GM13976 (cell line): ENCODE measurements around the gene UBE2K.

Experiments used
- DNase-seq: peaks from one replicate; pipeline ENCODE4 v3.0.0; 2012; ENCODE audit warnings: low spot score
- in situ Hi-C: fragments of 300-500 bp; cut with MboI; formaldehyde crosslinking; loops from one replicate; pipeline ENCODE4 v1.12.0; 2022; ENCODE audit warnings: low sequenced_read_pairs, mixed read lengths, inconsistent platforms; ENCODE audit not compliant: unreplicated experiment
- TF ChIP-seq, protein P1 (sequence below): IDR thresholded peaks from 2 replicates; pipeline ENCODE4 v1.5.1; 2012; ENCODE audit warnings: borderline replicate concordance, mild to moderate bottlenecking; ENCODE audit not compliant: insufficient read depth; ENCODE audit errors: extremely low read depth, missing control alignments, control extremely low read depth

UBE2K gene

GRCh38 chr4:39823191-39823590, 125.3 kb downstream of the UBE2K start:
- no peak for DNase-seq
- TF ChIP-seq, protein P1, sequence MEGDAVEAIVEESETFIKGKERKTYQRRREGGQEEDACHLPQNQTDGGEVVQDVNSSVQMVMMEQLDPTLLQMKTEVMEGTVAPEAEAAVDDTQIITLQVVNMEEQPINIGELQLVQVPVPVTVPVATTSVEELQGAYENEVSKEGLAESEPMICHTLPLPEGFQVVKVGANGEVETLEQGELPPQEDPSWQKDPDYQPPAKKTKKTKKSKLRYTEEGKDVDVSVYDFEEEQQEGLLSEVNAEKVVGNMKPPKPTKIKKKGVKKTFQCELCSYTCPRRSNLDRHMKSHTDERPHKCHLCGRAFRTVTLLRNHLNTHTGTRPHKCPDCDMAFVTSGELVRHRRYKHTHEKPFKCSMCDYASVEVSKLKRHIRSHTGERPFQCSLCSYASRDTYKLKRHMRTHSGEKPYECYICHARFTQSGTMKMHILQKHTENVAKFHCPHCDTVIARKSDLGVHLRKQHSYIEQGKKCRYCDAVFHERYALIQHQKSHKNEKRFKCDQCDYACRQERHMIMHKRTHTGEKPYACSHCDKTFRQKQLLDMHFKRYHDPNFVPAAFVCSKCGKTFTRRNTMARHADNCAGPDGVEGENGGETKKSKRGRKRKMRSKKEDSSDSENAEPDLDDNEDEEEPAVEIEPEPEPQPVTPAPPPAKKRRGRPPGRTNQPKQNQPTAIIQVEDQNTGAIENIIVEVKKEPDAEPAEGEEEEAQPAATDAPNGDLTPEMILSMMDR, result no peak
- in situ Hi-C loops, result no loop called here

- DNase-seq, result no peak
- TF ChIP-seq, protein P1, result no peak
- in situ Hi-C loops, result no loop called here
These were observed 127.2 kb downstream of the UBE2K start for GRCh38 chr4:39825090-39825489.

DNA sequence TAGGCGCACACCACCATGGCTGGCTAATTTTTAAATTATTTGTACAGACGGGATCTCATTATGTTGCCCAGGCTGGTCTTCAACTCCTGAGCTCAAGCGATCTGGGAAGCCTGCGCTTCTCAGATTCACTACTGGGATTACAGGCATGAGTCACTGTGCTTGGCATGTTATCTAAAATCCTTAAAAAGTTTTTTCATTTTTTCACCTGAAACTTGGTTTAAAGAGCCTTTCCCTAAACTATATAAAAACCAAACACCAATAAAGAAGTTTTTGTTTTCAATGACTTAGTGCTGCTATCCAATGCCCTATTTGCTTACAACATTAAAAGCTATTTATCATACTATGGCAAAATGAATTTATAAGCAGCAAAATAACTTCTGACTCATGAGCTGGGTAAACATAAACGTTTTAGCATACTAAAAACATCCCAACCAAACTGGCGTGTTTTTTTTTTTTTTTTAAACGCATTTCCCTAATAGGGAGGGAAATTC, 127.8 kb downstream of the UBE2K start:
- in situ Hi-C loops, result no loop called here
- DNase-seq, result no peak
- TF ChIP-seq, protein P1, result no peak
